IPS DF 6.9 (cell line): ENCODE measurements around the gene SAPCD1.
A peak's percentile ranks its signal among the peaks of the same experiment; 100 is the strongest.
"Not testable (repeated sequence)": the region's sequence is repeated elsewhere in the genome, so short reads cannot be mapped to it uniquely, and the experiment has no call there.

Experiments
- DNase-seq: peaks from one replicate; pipeline ENCODE4 v3.0.0-alpha.2; 2013; ENCODE audit warnings: low read depth, low spot score
- H3K27ac ChIP-seq: one replicate; pipeline ENCODE4 v1.5.1; 2013; ENCODE audit warnings: low read length, control low read depth
- H3K27me3 ChIP-seq: 2 replicates; pipeline ENCODE4 v1.6.1; 2013; ENCODE audit warnings: mild to moderate bottlenecking, low read length; ENCODE audit not compliant: control insufficient read depth, insufficient read depth
- H3K36me3 ChIP-seq: 2 replicates; pipeline ENCODE4 v1.6.1; 2013; ENCODE audit warnings: low read length; ENCODE audit not compliant: control insufficient read depth, insufficient read depth
- H3K4me1 ChIP-seq: 2 replicates; pipeline ENCODE4 v1.6.1; 2013; ENCODE audit warnings: low read length; ENCODE audit not compliant: control insufficient read depth, insufficient read depth
- H3K4me3 ChIP-seq: 2 replicates; pipeline ENCODE4 v1.5.1; 2013; ENCODE audit warnings: mild to moderate bottlenecking, low read length
- H3K9me3 ChIP-seq: 2 replicates; pipeline ENCODE4 v1.6.1; 2013; ENCODE audit warnings: low read length, inconsistent platforms; ENCODE audit not compliant: control insufficient read depth, insufficient read depth
- WGBS: extraction: QIAGEN DNeasy Blood & Tissue Kit; methylation state at CpG from one replicate; pipeline ENCODE4 v1.1.7; 2013; ENCODE audit warnings: mixed read lengths, missing lambda C conversion rate; ENCODE audit not compliant: insufficient read length, insufficient coverage; 5-methylcytosine and 5-hydroxymethylcytosine counted together

Gene SAPCD1

GRCh38 chr6:31791324-31792089 lies 29.1 kb downstream of the SAPCD1 start:
- H3K4me1 ChIP-seq, result peaks cover 1% of the 10 kb centered on the region; the same call in 1 of the 2 replicates
- no CpG with 5 or more reads among the region's 12 CpGs for whole genome bisulfite sequencing
- no peaks in the 10 kb centered on the region for H3K9me3 ChIP-seq
- no peak overlapping the region for H3K27ac ChIP-seq
- H3K27me3 ChIP-seq, result no peaks in the 10 kb centered on the region
- no peak overlapping the region for H3K4me3 ChIP-seq
- H3K36me3 ChIP-seq, result peaks cover 12% of the 10 kb centered on the region
- no peak for DNase-seq

DNA sequence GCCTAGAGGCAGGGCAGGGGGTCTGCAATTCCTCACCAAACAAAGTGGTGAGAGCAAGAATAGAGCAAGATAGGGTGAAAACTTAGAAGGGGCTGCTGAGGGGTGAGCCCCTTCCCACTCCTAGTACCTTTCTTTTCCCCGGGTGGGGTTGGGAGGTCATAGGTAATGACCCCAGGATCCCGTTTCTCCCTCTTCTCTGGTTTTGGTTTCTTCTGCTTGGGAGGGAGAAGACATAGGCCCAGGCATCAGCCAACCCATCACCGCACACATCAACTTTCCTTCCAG lies 29.6 kb downstream of the SAPCD1 start:
- no peak for DNase-seq
- Histone ChIP-seq H3K9me3 (no peaks in the 10 kb centered on the region), H3K27ac (no peak overlapping the region), H3K4me1 (peaks cover 1% of the 10 kb centered on the region; the same call in 1 of the 2 replicates), H3K27me3 (no peaks in the 10 kb centered on the region), H3K4me3 (no peak overlapping the region), H3K36me3 (peaks cover 12% of the 10 kb centered on the region)
- no CpG with 5 or more reads among the region's 3 CpGs for WGBS

GRCh38 chr6:31792761-31793171 lies 30.3 kb downstream of the SAPCD1 start:
- H3K27me3 ChIP-seq, result no peaks in the 10 kb centered on the region
- WGBS, result no CpG with 5 or more reads among the region's 12 CpGs
- H3K27ac ChIP-seq, result no peak overlapping the region
- peaks cover 18% of the 10 kb centered on the region for H3K36me3 ChIP-seq
- H3K9me3 ChIP-seq, result no peaks in the 10 kb centered on the region
- DNase-seq, result no peak
- no peak overlapping the region for H3K4me3 ChIP-seq
- H3K4me1 ChIP-seq, result peaks cover 1% of the 10 kb centered on the region; the same call in 1 of the 2 replicates

DNA sequence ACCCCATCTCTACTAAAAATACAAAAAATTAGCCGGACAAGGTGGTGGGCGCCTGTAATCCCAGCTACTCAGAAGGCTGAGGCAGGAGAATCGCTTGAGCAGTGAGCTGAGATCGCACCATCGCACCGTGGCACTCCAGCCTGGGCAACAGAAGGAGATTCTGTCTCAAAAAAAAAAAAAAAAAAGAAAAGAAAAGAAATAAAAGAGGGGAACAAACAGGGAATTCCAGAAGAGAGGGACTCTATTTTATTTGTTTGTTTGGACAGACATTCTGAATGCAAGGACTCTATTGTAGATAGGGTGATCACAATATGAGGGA lies 31.4 kb downstream of the SAPCD1 start:
- DNase-seq, H3K4me3 ChIP-seq, H3K4me1 ChIP-seq, H3K9me3 ChIP-seq, H3K27ac ChIP-seq, H3K27me3 ChIP-seq: not testable (repeated sequence)
- no CpG with 5 or more reads among the region's 6 CpGs for WGBS
- peaks cover 18% of the 10 kb centered on the region for H3K36me3 ChIP-seq

- Histone ChIP-seq H3K4me3 (peak overlapping the region; percentile 80), H3K36me3 (peaks cover 16% of the 10 kb centered on the region), H3K27ac (no peak overlapping the region), H3K27me3 (no peaks in the 10 kb centered on the region), H3K9me3 (no peaks in the 10 kb centered on the region), H3K4me1 (peaks cover 1% of the 10 kb centered on the region; the same call in 1 of the 2 replicates)
- no peak for DNase-seq
- WGBS, result no CpG with 5 or more reads among the region's 7 CpGs
These were observed 31.9 kb downstream of the SAPCD1 start for GRCh38 chr6:31794294-31794865.

- H3K4me3 ChIP-seq, result peak overlapping the region; percentile 80
- DNase-seq, result no peak
- no peaks in the 10 kb centered on the region for H3K27me3 ChIP-seq
- H3K27ac ChIP-seq, result no peak overlapping the region
- H3K4me1 ChIP-seq, result peaks cover 1% of the 10 kb centered on the region; the same call in 1 of the 2 replicates
- no peaks in the 10 kb centered on the region for H3K9me3 ChIP-seq
- no CpG with 5 or more reads among the region's 44 CpGs for WGBS
- peaks cover 15% of the 10 kb centered on the region for H3K36me3 ChIP-seq
These were observed 32.6 kb downstream of the SAPCD1 start for GRCh38 chr6:31794866-31795615.

DNA sequence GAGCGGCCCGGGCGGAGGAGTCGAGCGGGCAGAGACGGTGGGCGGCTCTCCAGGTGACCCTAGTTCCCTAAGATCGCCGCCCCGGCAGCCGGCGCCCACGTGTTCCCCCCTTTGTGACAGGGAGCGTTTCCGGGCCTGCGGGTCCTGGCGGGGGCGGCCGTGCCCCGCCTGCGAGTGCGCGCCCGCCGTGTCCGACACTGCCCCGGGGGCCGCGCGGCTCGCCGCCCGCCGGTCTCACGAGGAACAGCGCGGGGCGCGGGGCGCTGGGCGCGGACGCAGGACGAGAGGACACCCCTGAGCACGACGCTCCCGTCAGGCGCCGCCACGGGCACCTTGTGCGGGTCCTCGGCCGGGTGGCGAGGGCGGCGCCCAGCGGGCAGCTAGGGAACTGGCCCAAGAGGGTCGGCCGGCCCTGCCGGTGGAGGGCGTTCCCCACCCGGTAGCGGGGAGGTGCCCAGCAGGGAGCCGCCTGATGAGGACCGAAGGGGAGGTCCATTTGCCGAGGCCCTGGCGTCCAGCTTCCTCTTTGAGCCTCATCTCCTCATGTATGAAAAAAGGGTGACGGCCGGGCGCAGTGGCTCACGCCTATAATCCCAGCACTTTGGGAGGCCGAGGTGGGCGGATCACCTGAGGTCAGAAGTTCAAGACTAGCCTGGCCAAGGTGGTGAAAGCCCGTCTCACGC lies 33.3 kb downstream of the SAPCD1 start, which contains the start of gene VARS1:
Gene VARS1, minus strand, starts transcription at position 137 of the 683 bp plus-strand sequence. CDS start 535 bp downstream, outside the sequence.
- Histone ChIP-seq H3K27ac (no peak within 1 kb of the TSS), H3K36me3 (peaks cover 15% of the 10 kb centered on the region), H3K27me3 (no peaks in the 10 kb centered on the region), H3K4me1 (peaks cover 1% of the 10 kb centered on the region; the same call in 1 of the 2 replicates), H3K4me3 (peak within 1 kb of the TSS; percentile 80), H3K9me3 (no peaks in the 10 kb centered on the region)
- no peak for DNase-seq
- no CpG with 5 or more reads among the region's 75 CpGs for WGBS

DNA sequence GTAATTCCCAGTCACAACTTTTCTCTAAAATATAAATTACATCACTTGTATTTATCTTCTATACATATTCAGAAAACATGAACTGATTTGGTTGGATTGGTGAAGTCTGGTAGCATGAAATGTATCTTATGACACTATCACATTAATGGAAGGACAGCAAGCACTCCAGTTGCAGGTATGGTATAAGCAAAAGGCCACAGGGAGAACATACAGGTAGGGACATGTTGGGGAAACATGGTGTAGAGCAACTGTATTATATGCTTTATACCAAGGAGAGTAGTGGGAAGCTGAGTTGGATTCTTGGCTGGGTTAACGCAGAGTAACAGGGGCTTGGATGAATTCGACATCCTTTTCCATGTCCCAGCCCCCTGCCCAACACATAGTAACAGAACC lies 34.5 kb downstream of the SAPCD1 start:
- no CpG with 5 or more reads among the region's 2 CpGs for WGBS
- Histone ChIP-seq H3K27me3 (no peaks in the 10 kb centered on the region), H3K4me1 (peaks cover 1% of the 10 kb centered on the region; the same call in 1 of the 2 replicates), H3K9me3 (no peaks in the 10 kb centered on the region), H3K36me3 (peaks cover 11% of the 10 kb centered on the region), H3K27ac (no peak overlapping the region), H3K4me3 (no peak overlapping the region)
- no peak for DNase-seq

DNA sequence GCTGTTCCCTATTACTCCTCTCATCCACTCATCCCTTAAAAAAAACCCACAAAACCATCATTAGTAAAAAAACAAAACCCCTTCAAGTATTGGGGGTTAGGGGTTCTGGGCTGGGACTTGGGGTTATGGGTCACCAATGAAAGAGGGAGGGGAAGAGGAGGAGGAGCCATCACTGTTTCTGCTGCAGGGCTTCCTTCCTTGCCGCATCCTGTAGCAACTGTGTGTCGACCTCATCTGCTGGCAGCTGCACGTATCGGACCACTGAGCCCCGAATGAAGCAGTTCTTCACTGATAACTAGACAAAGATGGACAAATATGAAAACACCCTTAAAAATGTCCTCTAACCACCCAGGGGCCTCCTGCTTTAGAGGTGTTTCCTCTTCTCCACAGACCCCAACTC lies 35.1 kb downstream of the SAPCD1 start:
- Histone ChIP-seq H3K27me3 (no peaks in the 10 kb centered on the region), H3K4me1 (peaks cover 1% of the 10 kb centered on the region; the same call in 1 of the 2 replicates), H3K36me3 (peaks cover 11% of the 10 kb centered on the region), H3K27ac (no peak overlapping the region), H3K4me3 (no peak overlapping the region), H3K9me3 (no peaks in the 10 kb centered on the region)
- WGBS, result no CpG with 5 or more reads among the region's 5 CpGs
- DNase-seq, result no peak

- no peaks in the 10 kb centered on the region for H3K9me3 ChIP-seq
- no peak for DNase-seq
- WGBS, result no CpG with 5 or more reads among the region's 12 CpGs
- no peaks in the 10 kb centered on the region for H3K27me3 ChIP-seq
- no peak overlapping the region for H3K27ac ChIP-seq
- peaks cover 7% of the 10 kb centered on the region; the same call in 1 of the 2 replicates for H3K36me3 ChIP-seq
- H3K4me1 ChIP-seq, result no peaks in the 10 kb centered on the region
- no peak overlapping the region for H3K4me3 ChIP-seq
These were observed 37.3 kb downstream of the SAPCD1 start for GRCh38 chr6:31799781-31800180.
